Sciatic nerve (tissue), 2 donors: ENCODE data around the gene NIPBL. TPM values are rescaled to one million over a fixed set of nuclear protein-coding genes. Genes with fewer than 3 reads are reported as not detected.
"Not testable (repeated sequence)": the region's sequence is repeated elsewhere in the genome, so short reads cannot be mapped to it uniquely, and the experiment has no call there.

Source experiments
- ATAC-seq: fragments of 200-7000 bp; cut with Tn5 transposase; one replicate; pipeline ENCODE4 v1.9.1; 2020; ENCODE audit warnings: mild to moderate bottlenecking, moderate library complexity
- DNase-seq: peaks from one replicate; pipeline ENCODE4 v3.0.0-alpha.2; 2020; ENCODE audit warnings: low spot score
- intact Hi-C: fragments of 100-400 bp; cut with DNase I; formaldehyde crosslinking; loops from one replicate; pipeline ENCODE4 v1.14.2; 2022
- total RNA-seq: library from RNA; stranded (reverse); fragmentation: NEBNext Ultra II Directional; extraction: Animal tissue kit (Norgen Biotek cat#: 25700); gene quantifications from one replicate; pipeline ENCODE4 v1.2.1, GENCODE V29; 2021
- donor health status: DM: no; HTN: no; CAD: no.
- donor health status: DM: no; HTN: no; CAD: no.

NIPBL gene
- total RNA-seq, 1 donor from 2014 or later, result 97.0 TPM

- intact Hi-C loops, result no loop called here
- no peak for ATAC-seq
- DNase-seq, result no peak
Measured at GRCh38 chr5:37063739-37064138, 187.2 kb downstream of the NIPBL start.

- no peak for ATAC-seq
- no peak for DNase-seq
- intact Hi-C loops, result no loop called here
Measured at GRCh38 chr5:37064442-37064841, 187.9 kb downstream of the NIPBL start.

- intact Hi-C loops, result no loop called here
- ATAC-seq, result no peak
Measured at GRCh38 chr5:37071487-37071886, 194.9 kb downstream of the NIPBL start.

GRCh38 chr5:37071901-37072581 is 195.5 kb downstream of the NIPBL start:
- intact Hi-C loops, result no loop called here
- DNase-seq (no peak), ATAC-seq (no peak)

More at GRCh38 chr5:37071487-37071886, 194.9 kb downstream of the NIPBL start:
- DNase-seq, result no peak

GRCh38 chr5:37075399-37075950 is 198.9 kb downstream of the NIPBL start:
- intact Hi-C loops, result no loop called here
- DNase-seq (no peak), ATAC-seq (no peak)

GRCh38 chr5:37077146-37077545 is 200.6 kb downstream of the NIPBL start:
- intact Hi-C loops, result no loop called here
- ATAC-seq (no peak), DNase-seq (no peak)

- intact Hi-C loops, result no loop called here
- ATAC-seq (no peak), DNase-seq (no peak)
Measured at GRCh38 chr5:37080697-37081096, 204.1 kb downstream of the NIPBL start.

GRCh38 chr5:37082977-37083376 is 206.4 kb downstream of the NIPBL start:
- intact Hi-C loops, DNase-seq, ATAC-seq: not testable (repeated sequence)

GRCh38 chr5:37086026-37086425 is 209.5 kb downstream of the NIPBL start:
- intact Hi-C loops, ATAC-seq, DNase-seq: not testable (repeated sequence)

GRCh38 chr5:37086466-37087173 is 210.1 kb downstream of the NIPBL start:
- ATAC-seq (no peak), DNase-seq (no peak)
- intact Hi-C loops, result no loop called here

- no peak for DNase-seq
- intact Hi-C loops, result no loop called here
- no peak for ATAC-seq
Measured at GRCh38 chr5:37088009-37088408, 211.4 kb downstream of the NIPBL start.

GRCh38 chr5:37090123-37090726 is 213.7 kb downstream of the NIPBL start:
- DNase-seq, result no peak
- intact Hi-C loops, result no loop called here
- ATAC-seq, result no peak

GRCh38 chr5:37090781-37091180 is 214.2 kb downstream of the NIPBL start:
- intact Hi-C loops, result no loop called here

GRCh38 chr5:37093795-37094194 is 217.2 kb downstream of the NIPBL start:
- intact Hi-C loops, ATAC-seq, DNase-seq: not testable (repeated sequence)

More at GRCh38 chr5:37090781-37091180, 214.2 kb downstream of the NIPBL start:
- DNase-seq (no peak), ATAC-seq (no peak)

GRCh38 chr5:37099267-37099666 is 222.7 kb downstream of the NIPBL start:
- intact Hi-C loops, DNase-seq, ATAC-seq: not testable (repeated sequence)

- intact Hi-C loops, result no loop called here
- DNase-seq, result no peak
- no peak for ATAC-seq
Measured at GRCh38 chr5:37103302-37103701, 226.7 kb downstream of the NIPBL start.

- DNase-seq, result no peak
- ATAC-seq, result no peak
- intact Hi-C loops, result no loop called here
Measured at GRCh38 chr5:37109338-37109737, 232.8 kb downstream of the NIPBL start.

GRCh38 chr5:37110135-37110534 is 233.6 kb downstream of the NIPBL start:
- ATAC-seq, result no peak
- DNase-seq, result no peak
- intact Hi-C loops, result no loop called here

GRCh38 chr5:37111426-37112382 is 235.1 kb downstream of the NIPBL start:
- ATAC-seq (no peak), DNase-seq (no peak)
- intact Hi-C loops, result no loop called here
